Kasumi-1 (cell line): ENCODE measurements around the gene MYO1H.

Experiments
- DNase-seq, 2 experiments: peaks; one replicate each; lab custom pipeline; 2025; lab: John Stamatoyannopoulos, UW

MYO1H gene

DNA sequence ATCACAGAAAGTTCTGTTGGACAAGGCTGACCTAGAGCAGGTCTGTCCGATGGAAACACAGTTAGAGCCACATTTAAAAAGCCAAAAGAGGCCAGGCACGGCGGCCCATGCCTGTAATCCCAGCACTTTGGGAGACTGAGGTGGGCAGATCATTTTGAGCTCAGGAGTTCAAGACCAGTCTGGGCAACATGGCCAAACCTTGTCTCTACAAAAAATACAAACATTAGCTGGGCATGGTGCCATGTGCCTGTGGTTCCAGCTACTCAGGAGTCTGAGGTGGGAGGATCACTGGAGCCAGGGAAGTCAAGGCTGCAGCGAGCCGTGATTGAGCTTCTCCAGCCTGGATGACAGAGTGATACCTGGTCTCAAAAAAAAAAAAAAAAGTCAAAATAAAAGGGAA, 144.7 kb downstream of the MYO1H start:
- no peak for DNase-seq

DNA sequence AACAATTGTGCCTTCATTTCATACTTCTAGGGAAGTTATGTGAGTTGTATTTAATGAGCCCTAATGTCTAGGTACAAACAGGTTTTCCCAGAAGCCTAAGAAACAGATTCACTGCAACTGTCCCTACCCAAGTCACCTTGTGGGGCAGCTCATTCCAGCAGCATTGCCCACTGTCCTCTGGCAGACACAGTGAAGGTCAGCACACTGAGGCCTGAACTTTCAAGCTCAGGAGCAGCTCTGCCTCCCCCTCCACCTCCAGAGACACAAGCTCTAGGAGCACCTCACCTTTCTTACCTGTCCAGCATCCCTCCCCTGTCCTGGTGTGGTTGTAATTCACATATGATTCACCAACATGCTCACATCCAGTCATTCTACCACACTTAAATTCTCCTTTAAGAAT, 145.4 kb downstream of the MYO1H start:
- no peak for DNase-seq

DNA sequence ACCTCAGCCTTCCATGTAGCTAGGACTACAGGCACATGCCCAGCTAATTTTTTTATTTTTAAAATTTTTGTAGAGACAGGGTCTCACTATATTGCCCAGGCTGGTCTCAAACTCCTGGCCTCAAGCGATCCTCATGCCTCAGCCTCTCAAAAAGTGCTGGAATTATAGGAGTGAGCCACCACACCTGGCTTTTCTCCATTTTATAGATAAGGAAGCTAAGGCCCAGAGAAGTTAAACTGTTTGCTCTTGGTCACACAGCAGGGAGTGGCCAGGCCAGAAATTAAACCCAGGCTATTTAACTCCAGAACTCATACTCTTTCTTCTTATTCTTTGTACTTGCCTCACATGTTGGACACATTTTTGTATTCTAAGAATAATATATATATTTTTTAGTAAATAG, 146.2 kb downstream of the MYO1H start:
- DNase-seq = no peak

DNA sequence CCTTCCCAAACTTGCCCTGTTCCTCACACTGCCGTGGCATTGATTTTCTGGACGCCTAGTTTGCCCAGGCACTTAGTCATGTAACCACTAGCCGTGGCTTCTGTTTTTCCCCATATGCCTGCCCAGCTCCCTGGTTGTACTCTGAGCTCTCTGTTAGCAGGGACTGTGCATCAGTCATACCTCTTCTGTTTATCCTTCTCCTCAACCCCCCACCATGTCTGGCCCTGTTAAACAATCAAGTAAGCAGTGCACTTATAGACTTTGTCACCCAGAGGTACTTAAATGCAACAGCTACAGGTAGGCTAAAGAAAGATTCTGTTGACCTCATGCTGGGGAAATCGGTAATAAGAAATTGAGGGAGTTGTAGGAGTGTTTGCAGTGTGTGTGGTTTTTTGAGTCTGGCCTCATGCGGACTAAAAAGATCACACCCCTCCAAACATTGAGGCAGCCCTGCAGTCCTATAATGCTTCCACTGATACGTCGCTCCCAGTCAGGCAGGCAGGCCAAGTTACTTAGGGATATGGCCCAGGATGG, 146.7 kb downstream of the MYO1H start:
- no peak for DNase-seq

DNA sequence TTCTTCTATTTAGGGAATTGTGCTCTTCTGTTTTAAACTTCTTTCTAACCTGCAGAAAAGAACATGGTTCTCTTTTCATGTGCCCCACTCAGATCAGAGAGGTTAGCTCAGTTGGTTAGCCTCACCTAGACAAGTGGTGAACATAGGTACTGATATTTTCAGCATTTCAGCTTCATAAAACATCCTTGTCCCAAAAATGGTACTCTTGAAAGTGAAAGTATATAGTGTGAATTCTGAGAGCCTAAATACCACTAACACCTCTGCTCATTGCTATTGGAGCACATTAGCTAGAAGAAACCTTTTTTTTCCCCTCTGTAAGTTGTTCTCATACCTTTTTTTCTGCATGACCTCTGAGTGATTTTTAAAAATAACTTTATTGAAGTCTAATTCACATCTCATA, 147.3 kb downstream of the MYO1H start:
- no peak for DNase-seq

DNA sequence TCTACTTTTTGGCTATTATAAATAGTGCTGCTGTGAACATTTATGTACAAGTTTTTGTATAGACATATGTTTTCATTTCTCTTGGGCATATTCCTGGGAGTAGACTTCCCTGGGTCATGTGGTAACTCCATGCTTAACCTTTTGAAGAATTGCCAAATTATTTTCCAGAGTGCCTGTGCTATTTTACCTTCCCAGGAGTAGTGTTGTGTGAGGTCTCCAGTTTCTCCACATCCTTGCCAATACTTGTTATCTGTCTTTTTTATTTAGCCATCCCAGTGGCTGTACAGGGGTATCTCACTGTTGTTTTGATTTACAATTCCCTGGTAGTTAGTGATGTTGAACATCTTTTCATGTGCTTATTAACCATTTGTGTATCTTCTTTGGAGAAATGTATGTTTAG, 148.6 kb downstream of the MYO1H start:
- no peak for DNase-seq

DNA sequence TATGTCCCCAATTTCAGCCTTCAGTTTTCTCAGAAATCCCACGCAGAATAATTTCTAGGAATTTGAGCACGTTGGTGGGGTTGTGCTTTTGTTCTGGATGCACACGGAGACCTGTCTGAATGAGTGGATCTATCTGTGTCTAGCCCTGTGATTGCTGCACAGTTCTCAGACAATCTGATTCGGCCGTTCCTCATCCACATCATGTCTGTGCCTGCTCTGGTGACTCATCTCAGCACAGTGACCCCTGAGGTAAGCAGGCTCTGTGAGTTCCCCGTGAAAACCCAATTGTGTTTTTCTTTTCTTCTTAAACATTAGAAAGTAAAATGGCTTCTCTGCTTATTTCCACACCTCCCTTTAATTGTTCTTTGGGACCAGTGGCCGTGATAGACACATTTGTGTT, 150.0 kb downstream of the MYO1H start:
- no peak for DNase-seq
